Measurements from ENCODE around the gene SORD.
"Not testable (repeated sequence)": the region's sequence is repeated elsewhere in the genome, so short reads cannot be mapped to it uniquely, and the experiment has no call there.

Gene SORD

DNA sequence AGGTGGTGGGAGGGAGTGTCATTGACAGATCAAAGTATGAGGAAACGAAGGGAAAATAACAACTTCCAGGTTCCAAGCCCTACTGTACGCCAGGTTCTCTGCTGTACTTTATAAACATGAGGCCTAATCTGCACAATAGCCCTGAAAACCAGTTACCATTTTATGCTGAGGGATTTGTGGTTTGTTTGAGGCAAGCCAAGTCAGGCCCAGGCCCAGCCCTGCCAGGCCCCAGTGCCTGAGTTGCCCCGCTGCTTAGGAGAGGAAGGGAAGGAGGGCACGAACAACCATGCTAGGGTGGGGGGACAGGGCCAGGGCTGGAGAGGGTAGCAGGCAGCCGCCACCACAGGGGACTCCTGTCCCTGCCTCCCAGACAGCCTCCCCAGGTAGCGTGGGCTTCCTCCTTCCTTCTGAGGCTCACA is 47.0 kb downstream of the SORD start:
- not testable (repeated sequence) for DNase-seq

DNA sequence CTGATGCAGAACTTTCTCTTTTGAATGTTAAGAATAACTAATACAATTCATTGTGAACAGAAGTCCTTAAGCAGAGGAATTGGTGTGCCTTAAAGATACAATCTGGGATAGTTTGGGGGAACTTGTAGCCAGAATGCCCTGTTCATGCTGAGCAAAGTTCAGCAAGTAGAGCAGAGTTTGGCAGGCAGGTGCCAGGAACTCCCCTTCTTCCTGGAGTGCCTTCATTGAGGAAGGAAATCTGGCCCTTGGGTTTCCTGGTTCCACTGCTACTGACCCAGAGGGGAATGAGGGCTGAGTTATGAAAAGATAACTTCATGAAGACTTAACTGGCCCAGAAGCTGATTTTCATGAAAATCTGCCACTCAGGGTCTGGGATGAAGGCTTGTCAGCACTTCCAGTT is 50.6 kb downstream of the SORD start:
- not testable (repeated sequence) for DNase-seq

DNA sequence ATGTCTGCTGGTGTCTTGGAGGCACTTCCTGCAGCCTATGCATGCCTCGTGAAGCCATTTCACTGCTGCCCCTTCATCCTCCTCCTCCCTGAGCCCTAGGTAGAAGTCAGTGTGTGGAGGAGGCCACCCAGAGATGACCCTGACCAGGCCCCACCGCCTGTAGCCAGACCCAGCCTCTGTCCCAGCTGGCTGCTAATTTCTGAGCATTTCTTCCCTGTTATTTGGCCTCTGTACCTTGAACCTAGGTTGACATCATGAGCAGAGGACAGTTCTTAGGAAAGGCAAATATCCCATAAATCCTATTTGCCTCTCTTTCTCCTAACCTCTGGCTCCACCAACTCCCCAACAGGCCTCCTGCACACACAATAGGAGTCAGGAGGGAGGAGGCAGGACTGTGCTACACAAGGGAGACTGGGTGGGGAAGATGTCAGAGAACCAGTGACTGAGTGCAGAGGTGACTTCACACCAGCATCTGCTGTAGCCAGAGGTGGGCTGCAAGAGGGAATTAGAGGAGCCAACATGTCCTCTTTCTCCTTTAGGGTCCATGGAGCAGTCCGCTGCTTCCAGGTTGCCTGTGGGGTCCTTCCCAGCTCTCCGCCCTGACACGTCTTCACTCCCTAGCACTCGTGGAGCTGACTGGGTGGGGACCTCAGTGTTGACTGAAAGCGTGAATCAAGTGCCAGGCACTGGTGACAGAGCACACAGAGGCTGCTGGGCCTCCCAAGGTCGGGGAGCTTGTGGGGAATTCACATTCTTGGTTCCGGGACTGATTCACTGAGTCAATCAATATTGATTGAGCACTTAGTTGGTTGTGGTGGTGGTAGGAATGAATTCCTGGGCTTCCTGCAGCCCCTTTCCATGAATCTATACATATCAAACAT is 52.7 kb downstream of the SORD start:
- not testable (repeated sequence) for DNase-seq

DNA sequence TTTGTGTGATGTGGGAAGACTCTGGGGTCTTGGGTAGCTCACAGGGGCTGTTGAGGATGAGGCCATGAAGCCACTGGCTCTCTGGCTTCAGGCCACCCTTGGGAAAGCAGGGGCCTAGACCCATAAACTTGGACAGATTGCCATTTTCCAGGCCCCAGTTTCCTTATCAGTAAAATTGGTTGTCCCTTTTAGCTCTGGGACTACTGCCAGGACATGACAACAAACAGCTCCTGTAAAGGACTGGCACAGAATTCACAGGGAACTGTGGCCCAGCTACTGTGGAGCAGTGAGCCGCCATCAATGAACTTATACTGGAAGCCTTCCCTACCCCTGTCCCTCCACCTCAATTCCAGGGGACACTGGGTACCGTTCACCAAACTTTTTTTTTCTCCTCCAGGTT is 54.4 kb downstream of the SORD start:
- DNase-seq: not testable (repeated sequence)

DNA sequence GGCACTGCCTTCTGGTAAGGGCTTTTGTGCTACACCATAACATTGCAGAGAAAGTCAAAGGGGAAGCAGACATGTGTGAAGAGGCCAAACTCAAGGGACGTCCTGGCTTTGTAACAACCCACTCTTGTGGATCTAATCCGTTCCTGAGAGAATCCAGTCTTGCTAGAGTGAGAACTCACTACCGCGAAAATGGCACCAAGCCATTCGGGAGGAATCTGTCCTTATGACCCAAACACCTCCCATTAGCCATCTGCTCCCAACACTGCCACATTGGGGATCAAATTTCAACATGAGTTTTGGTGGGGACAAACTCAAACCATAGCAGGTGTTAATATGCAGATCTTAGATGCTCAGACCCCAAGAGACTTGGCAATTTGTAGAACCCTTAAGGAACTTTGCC is 56.2 kb downstream of the SORD start:
- DNase-seq: not testable (repeated sequence)

DNA sequence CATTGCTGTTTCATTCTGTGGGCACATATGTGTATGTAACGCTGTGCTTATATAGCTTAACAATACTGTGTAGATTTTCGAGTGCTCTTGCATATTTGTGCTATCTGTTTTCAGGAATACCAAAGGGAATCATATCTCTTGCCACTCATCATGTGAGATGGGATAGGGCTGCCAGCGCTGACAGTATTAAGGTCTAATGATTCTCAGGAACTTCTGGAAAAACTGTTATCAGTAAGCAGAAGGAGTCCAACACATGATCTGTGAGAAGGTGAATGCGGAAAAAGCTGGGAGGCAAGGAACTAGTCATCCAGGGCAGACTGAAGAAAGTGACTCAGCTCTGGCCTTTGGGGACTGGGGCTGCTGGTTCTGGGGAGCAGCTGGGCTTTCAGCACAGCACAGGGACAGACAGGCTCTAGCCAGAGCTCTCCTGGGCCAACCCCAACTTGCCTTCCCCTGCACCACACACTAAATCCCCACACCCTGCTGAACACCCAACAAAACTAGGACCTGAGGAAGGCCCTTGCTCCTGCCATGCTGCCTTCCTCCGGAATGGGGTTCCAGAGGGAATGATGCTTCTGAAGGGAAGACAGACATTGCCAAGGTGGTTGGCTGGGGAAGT is 56.7 kb downstream of the SORD start:
- DNase-seq: not testable (repeated sequence)

DNA sequence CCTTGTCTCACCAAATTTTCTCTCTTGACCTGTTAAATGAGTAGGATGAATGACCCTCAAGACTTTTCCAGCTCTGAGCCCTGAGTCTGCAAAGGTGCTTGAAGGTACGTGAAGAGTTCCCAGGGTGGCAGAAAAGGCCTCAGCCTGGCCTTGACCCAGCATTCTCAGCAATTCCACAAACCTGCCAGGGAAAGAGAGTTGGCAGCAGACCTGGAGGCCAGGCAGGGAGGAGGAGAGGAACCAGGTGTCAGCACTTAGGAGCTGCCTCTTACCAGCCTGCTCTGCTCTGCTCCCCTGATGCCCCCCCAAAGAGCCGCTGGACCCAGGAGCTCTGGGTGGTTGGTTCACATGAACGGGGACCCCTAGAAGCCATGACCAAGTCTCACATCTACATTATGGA is 57.6 kb downstream of the SORD start:
- not testable (repeated sequence) for DNase-seq

DNA sequence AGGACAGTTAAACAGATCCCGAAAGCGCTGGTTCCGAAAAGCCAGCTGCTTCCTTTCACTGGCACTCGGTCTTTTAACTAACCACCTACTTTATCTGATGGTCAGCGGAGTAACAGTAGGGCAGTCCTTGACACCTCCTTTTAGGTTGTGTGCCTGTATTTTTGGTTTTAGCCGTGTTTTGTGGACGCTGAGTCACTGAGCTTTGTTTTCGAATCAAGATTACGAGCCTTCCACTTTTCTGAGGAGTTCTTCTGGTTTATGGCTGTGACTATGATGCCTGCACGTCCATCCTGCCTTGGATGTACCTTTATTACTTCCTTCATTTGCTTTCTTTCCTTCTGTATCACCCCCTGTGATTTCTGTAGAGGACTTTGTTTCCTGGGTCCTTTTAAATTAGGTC is 59.4 kb downstream of the SORD start:
- not testable (repeated sequence) for DNase-seq

DNA sequence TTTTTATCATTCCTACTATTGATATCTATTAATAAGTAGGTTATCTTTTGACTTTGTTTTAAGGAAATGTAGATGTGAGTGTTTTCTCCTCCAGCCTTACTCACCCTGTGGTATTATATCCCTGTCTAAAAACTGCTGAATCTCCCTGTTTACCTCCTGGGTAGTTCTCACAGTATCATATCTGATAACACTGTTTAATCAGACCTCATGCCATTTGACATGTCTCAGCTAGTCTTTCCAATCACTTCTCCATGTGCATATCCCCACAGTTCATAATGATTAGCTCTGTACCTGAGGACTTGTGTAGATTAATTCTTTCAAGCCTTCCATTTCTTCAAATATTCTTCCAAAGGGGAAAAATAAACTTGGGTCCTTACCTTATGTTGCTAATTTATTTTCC is 60.2 kb downstream of the SORD start:
- no peak for DNase-seq

DNA sequence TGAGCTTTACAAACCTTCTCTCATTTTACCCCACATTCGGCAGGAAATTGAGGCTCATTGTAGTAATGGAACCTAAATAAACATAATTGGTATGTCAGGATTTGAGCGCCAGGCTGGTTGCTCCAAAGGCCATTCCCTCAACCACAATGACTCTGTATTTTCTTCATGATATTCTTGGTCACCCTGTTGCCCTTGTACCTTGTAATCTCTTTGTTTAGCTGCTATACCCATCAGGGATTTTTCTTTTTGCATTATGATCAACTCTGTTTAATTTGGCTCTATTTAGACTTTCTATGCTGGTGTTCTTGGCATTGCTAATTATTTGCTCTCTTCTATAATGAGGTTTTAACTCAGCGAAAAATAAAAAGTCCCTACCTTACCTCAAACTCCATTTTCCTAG is 61.2 kb downstream of the SORD start:
- DNase-seq: no peak

DNA sequence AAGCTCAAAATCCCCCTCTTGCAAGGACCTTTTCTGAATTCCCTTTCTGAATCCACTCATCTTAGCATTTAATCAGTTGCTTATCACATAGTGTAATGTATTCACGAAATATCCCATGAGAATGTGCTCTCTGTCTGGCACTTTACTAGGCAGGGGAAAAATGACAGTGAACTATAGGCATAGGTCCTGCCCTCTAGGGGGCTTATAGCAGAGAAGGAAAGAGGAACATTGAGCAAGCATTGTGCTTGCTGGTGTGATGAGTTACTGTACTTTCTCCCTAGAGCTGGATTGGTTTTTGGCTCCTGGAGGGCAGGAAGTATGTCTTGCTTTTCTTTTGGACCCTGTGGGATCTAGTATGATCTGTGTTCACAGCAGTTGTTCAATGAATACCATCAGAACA is 64.5 kb downstream of the SORD start:
- DNase-seq: no peak

DNA sequence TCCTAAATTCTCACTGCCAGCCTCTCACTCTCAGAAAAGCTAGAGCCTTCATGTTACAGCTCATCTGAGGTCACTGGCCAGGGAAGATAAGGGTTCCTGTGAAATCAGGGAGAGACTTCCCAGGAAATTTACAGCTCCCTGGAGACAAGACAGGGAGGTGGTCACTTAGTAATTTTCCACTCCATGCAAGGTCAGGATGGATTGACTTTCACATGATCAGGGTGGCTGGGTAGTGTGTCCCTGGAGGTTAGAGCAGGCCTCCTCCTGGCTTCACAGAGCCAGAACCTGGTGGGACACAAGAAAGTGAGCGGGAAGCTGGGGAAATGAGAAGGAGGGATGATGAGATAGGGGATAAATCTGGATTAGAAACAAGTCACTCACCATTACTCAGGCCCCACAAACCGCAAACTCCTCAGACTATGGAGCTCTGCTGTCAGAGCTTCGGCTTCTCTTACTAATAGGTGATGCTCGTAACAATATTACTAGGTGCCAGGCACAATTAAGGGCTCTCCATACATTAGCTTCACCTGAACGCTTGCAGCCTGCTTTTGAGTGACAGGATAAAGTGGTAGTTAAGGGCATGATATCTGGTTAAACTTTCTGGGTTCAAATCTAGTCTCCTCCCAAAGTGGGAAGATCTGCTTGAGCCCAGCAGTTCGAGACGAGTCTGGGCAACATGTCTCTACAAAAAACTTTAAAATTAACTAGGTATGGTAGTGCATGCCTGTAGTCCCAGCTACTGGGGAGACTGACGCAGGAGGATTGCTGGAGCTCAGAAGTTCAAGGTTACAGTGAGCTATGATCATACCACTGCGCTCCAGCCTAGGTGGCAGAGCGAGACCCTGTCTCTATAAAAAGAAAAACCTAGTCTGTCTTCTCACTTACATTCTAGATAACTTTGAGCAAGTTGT is 66.1 kb downstream of the SORD start:
- DNase-seq: no peak

DNA sequence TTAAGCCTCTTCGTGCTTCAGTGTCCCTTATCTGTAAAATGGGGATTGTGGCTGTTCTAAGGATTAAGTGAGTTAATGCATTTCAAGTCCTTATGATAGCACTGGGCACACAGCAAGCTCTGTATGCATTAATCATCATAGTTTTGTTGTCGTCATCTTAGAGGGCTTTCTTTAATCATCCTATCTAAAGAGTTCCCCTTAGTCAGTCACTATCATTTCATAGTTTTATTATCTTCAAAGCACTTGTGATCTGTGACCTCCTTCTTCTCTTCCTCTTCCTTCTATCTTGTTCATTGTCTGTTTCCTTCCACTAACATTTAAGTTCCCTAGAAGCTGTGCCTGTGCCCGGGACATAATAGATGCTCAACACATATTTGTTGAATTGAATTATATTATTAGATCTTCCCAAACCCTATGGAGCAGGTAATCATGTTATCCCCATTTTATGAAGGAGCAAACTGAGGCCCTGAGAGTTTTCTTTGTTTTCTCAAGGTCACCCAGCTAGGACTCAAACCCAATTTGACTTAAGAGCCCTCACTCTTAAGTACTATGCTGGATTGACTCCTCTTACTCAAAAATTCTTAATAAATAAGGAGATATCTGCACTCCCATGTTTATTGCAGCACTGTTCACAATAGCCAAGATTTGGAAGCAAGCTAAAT is 66.8 kb downstream of the SORD start:
- DNase-seq: no peak

DNA sequence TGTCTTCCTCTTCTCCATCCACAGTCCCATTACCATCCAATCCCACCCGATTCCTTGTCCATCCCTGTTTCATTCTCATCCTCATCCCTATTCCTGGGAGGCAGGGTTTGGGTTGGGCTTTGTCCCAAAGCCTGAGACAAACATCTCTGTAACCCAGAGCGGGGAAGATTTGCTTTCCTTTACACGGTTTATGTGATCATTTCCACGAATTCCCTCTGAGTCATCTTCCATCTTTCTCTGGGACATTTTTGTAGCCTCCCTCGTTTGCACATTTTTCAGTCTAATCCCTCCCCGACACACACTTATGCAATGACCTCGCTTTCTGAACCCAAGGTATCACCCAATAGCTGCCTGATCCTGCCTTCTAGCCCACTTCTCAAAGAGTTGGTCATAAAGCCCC is 68.2 kb downstream of the SORD start:
- peak; percentile 1 for DNase-seq

DNA sequence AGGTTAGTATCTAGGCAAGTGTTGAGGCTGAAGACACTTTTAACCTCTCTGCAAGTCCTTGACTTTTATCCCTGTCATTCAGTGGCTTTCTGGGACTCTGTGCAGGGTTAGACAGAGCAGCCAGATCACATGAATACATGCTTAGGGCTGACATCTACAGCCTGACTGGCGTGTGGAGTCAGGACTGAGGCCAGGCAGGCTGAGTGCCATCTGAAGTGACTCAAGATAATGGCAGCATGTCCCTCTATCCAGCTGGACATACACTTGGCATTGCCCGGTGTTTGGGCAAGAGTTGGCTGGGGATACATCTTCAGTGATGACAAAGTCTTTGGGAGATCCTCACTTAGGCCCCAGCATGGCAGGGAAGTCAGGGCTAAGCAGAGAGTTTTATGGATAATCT is 68.6 kb downstream of the SORD start:
- DNase-seq: peak; percentile 8

DNA sequence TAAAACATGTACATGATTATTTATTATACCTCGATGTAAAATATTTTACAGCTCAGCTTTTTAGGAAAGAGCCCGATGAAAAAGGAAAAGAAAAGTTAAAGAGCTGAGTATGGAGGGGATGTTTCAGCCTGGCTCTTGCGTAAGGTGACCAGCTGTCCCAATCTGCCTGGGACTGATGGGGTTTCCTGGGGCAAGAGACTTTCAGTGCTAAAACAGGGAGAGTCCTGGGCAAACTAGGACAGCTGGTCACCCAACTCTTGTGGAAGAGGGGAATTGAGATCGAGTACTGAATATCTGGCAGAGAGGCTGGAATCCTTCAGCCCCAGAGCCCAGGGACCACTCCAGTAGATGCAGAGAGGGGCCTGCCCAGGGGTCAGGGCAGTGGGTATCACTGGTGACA is 70.0 kb downstream of the SORD start:
- DNase-seq: peak; percentile 2

DNA sequence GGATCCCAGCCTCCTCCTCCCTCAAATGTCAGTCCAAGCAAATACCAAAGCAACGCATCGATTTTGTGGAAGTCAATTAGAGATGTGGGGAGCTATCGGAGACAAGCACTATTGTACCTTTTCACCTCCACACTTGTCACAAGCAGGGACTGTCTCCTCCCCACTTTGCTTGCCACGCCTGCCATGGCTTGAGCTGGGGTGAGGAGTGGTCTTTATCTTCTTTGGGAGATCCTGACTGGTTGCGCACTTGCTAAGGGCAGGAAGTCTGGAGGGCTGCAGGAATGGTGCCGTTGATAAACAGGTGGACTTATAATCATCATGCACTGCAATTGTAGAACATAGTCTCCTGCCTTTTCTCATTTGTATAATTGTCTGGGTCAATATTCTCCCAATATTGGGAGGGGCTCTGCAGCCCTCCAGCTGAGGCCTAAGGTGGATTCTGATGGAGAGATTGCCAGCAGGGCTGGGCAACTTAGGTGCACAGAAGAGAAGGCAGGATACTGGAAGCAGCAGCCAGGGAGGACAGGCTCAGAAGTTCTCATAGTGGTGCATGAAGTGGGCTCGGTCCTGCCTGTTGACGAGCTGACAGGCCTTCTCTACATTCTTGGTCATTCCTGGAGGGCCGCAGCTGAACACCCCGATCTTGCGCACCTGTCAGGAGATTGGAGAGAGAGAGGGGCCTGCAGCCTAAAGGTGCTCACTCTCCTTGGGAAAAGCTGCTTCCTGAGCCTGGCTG is 70.8 kb downstream of the SORD start:
- DNase-seq: peak; percentile 0

DNA sequence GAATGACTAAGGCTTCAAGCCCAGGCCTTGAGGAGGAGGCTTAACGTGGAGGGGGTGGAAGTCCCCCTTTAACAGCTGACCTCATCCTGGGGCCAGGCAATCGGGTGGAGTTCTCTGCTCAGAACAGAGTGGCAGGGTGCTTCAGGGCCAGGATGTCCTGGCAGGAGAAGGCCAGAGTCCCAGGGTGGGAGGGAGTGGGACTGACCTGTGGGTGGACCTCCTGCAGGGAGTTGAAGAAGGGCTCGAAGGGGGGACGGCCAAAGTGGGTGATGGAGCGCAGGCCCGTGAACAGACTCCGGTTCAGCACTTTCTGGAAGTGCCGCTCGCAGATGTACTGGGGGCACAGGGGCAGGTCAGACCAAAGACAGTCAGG is 71.3 kb downstream of the SORD start:
- DNase-seq: peak; percentile 9

DNA sequence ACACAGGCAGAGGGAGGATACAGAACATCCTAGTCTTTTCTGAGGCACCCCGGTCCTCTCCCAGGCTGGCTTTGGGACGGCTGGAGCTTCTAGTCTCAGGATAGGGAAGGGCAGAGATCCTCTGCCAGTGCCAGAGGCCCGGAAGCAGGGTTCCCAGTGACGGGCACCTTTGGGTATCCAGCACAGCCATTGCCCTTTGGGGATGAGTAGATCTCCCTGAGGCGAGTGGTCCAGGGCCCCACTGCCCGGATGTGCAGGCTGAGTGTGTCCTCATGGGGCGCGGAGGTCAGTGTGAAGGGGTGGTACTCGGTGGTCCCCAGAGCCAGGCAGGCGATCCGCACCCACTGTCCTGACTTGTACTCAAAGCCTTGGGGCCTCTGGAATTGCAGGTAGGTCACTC is 72.7 kb downstream of the SORD start:
- DNase-seq: peak; percentile 5

DNA sequence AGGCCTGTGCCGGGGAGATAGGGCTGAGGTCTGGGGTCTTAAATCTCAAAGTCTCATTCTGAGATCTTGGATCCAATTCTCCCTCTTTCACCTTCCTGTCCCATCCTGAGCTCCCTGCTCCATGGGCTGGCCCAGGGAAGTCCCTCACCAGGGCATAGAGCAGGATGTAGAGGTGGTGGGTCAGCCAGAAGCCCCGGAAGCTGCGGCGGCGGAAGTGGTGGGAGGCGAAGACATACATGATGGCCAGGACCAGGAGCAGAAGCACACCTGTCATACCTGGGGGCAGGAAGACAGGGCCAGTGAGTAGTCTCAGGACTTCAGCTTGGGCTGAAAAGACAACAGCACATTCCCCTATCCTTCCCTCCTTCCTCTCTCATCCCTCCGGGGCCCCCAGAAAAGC is 74.5 kb downstream of the SORD start:
- DNase-seq: no peak

DNA sequence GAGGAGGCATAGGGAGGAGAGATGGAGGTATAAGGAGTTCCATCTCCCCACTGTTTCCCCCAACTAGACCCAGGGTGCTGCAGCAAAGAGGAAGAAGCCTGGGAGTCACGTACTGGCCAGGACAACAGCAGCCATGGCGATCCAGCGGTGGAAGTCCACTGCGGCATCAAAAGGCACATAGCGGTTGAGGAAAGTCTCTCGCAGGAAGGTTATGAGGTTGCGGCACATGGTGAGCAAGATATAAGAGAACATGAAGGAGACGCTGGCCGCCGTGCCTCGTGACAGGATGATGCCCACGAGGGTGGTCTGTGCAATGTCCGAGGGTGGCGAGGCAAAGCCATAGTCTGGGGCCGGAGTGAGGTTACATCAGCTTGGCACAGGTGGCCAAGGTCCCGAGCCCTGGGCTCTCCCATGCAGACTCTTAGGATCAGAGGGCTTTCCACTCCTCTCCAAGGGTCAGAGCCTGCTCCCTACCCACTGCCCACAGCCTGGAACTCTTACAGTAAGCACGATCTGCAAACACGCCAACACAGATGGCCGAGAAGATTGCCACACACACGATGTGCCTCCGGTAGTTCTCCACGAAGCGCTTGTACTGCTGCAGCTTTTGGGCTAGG is 76.7 kb downstream of the SORD start:
- peak; percentile 3 for DNase-seq

Measured in right hindlimb (tissue), 1 donor.